Activated naive CD8-positive, alpha-beta T cell treated with anti-CD3 and anti-CD28 coated beads, Interleukin-2, amount 10 ng/mL, durations not matched to agents 7 days and 5 days (primary cell): ENCODE data around the gene CDC42SE2. TPM values are rescaled to one million over a fixed set of nuclear protein-coding genes. Genes with fewer than 3 reads are reported as not detected.
"Not testable (repeated sequence)": the region's sequence is repeated elsewhere in the genome, so short reads cannot be mapped to it uniquely, and the experiment has no call there.

Source experiments
- ATAC-seq: fragments of 150-1000 bp; cut with Tn5 transposase; one replicate; pipeline ENCODE4 v1.10.0; 2021; ENCODE audit warnings: low read depth, moderate library complexity
- POLR2A ChIA-PET: fragments of 350-600 bp; sonication (Branson Sonifier 250); formaldehyde crosslinking; loops from one replicate; lab custom pipeline; 2021; ENCODE audit warnings: antibody characterized with exemption; lab: Charles Lee
- DNase-seq: peaks from one replicate; pipeline ENCODE4 v3.0.0; 2021
- H3K27ac Mint-ChIP-seq: one replicate; pipeline ENCODE4 v1.8.0; 2022; ENCODE audit warnings: mild to moderate bottlenecking, mixed read lengths
- H3K27me3 Mint-ChIP-seq: one replicate; pipeline ENCODE4 v1.8.0; 2022; ENCODE audit warnings: mild to moderate bottlenecking, moderate library complexity, mixed read lengths
- H3K36me3 Mint-ChIP-seq: one replicate; pipeline ENCODE4 v1.8.0; 2021; ENCODE audit warnings: mild to moderate bottlenecking, mixed read lengths
- H3K4me1 Mint-ChIP-seq: one replicate; pipeline ENCODE4 v1.8.0; 2021; ENCODE audit warnings: mixed read lengths
- H3K4me3 Mint-ChIP-seq: one replicate; pipeline ENCODE4 v1.8.0; 2022; ENCODE audit warnings: mild to moderate bottlenecking, moderate library complexity, mixed read lengths
- H3K9me3 Mint-ChIP-seq: one replicate; pipeline ENCODE4 v1.8.0; 2021; ENCODE audit warnings: mixed read lengths
- total RNA-seq, 2 experiments: library from RNA; stranded (reverse); gene quantifications; one replicate each; pipeline ENCODE4 v1.2.3, GENCODE V29; 2021

Gene CDC42SE2
- total RNA-seq, 2 experiments from 2014 or later, result 193 to 199 TPM

- no peaks in the 10 kb centered on the region for H3K36me3 Mint-ChIP-seq
- no peaks in the 10 kb centered on the region for H3K9me3 Mint-ChIP-seq
- H3K4me1 Mint-ChIP-seq, result peaks cover 7% of the 10 kb centered on the region
- no peak overlapping the region for H3K4me3 Mint-ChIP-seq
- POLR2A ChIA-PET, result interaction anchor here (1.0 kb wide), 2 partner anchors 9 to 22 kb away, joined by 3 to 4 read pairs; no protein-coding TSS in a partner anchor
- no peak overlapping the region for H3K27ac Mint-ChIP-seq
- no peaks in the 10 kb centered on the region for H3K27me3 Mint-ChIP-seq
- DNase-seq, result no peak
- no peak for ATAC-seq
Measured at GRCh38 chr5:131226899-131227298, 37.0 kb upstream of the CDC42SE2 start.

- H3K27me3 Mint-ChIP-seq, result no peaks in the 10 kb centered on the region
- H3K4me1 Mint-ChIP-seq, result peaks cover 7% of the 10 kb centered on the region
- H3K9me3 Mint-ChIP-seq, result no peaks in the 10 kb centered on the region
- no peak for DNase-seq
- POLR2A ChIA-PET, result interaction anchor here (2.4 kb wide), 1 partner anchor 22 kb away, joined by 5 read pairs; no protein-coding TSS in a partner anchor
- no peak for ATAC-seq
- H3K4me3 Mint-ChIP-seq, result no peak overlapping the region
- H3K27ac Mint-ChIP-seq, result no peak overlapping the region
- H3K36me3 Mint-ChIP-seq, result no peaks in the 10 kb centered on the region
Measured at GRCh38 chr5:131228646-131229045, 35.2 kb upstream of the CDC42SE2 start.

- peaks cover 7% of the 10 kb centered on the region for H3K4me1 Mint-ChIP-seq
- DNase-seq (no peak), ATAC-seq (no peak)
- no peak overlapping the region for H3K4me3 Mint-ChIP-seq
- H3K27ac Mint-ChIP-seq, result no peak overlapping the region
- no peaks in the 10 kb centered on the region for H3K27me3 Mint-ChIP-seq
- POLR2A ChIA-PET, result interaction anchor here (2.4 kb wide), 1 partner anchor 21 kb away, joined by 5 read pairs; no protein-coding TSS in a partner anchor
- H3K36me3 Mint-ChIP-seq, result no peaks in the 10 kb centered on the region
- H3K9me3 Mint-ChIP-seq, result no peaks in the 10 kb centered on the region
Measured at GRCh38 chr5:131229623-131230022, 34.2 kb upstream of the CDC42SE2 start.

- ATAC-seq (peak; percentile 42), DNase-seq (no peak)
- H3K9me3 Mint-ChIP-seq, result no peaks in the 10 kb centered on the region
- peak overlapping the region; percentile 8 for H3K4me3 Mint-ChIP-seq
- no peaks in the 10 kb centered on the region for H3K27me3 Mint-ChIP-seq
- no peaks in the 10 kb centered on the region for H3K36me3 Mint-ChIP-seq
- no peak overlapping the region for H3K27ac Mint-ChIP-seq
- POLR2A ChIA-PET, result interaction anchor here (2.4 kb wide), 1 partner anchor 20 kb away, joined by 5 read pairs; no protein-coding TSS in a partner anchor
- H3K4me1 Mint-ChIP-seq, result peaks cover 7% of the 10 kb centered on the region
Measured at GRCh38 chr5:131230406-131230805, 33.4 kb upstream of the CDC42SE2 start.

GRCh38 chr5:131239686-131240085 is 24.2 kb upstream of the CDC42SE2 start:
- H3K4me1 Mint-ChIP-seq, result peaks cover 6% of the 10 kb centered on the region
- no peak overlapping the region for H3K27ac Mint-ChIP-seq
- H3K9me3 Mint-ChIP-seq, result no peaks in the 10 kb centered on the region
- no peak overlapping the region for H3K4me3 Mint-ChIP-seq
- peaks cover 3% of the 10 kb centered on the region for H3K36me3 Mint-ChIP-seq
- POLR2A ChIA-PET, result no interaction called here
- DNase-seq (no peak), ATAC-seq (no peak)
- H3K27me3 Mint-ChIP-seq, result peaks cover 2% of the 10 kb centered on the region

- POLR2A ChIA-PET, result no interaction called here
- Mint-ChIP-seq H3K4me3 (no peak overlapping the region), H3K9me3 (peaks cover 1% of the 10 kb centered on the region), H3K36me3 (peaks cover 11% of the 10 kb centered on the region), H3K27ac (no peak overlapping the region), H3K4me1 (peaks cover 6% of the 10 kb centered on the region), H3K27me3 (peaks cover 2% of the 10 kb centered on the region)
- ATAC-seq, result no peak
- DNase-seq, result no peak
Measured at GRCh38 chr5:131242728-131243255, 21.1 kb upstream of the CDC42SE2 start.

GRCh38 chr5:131245312-131245711 is 18.5 kb upstream of the CDC42SE2 start:
- POLR2A ChIA-PET, result interaction anchor here (0.7 kb wide), 1 partner anchor 40 kb away, joined by 3 read pairs; no protein-coding TSS in a partner anchor
- Mint-ChIP-seq H3K36me3 (peaks cover 11% of the 10 kb centered on the region), H3K4me1 (peaks cover 18% of the 10 kb centered on the region), H3K27ac (no peak overlapping the region), H3K4me3 (no peak overlapping the region), H3K9me3 (peaks cover 1% of the 10 kb centered on the region), H3K27me3 (peaks cover 2% of the 10 kb centered on the region)
- no peak for DNase-seq
- no peak for ATAC-seq

GRCh38 chr5:131245948-131246347 is 17.9 kb upstream of the CDC42SE2 start:
- DNase-seq (no peak), ATAC-seq (no peak)
- peaks cover 23% of the 10 kb centered on the region for H3K4me1 Mint-ChIP-seq
- POLR2A ChIA-PET, result no interaction called here
- H3K27ac Mint-ChIP-seq, result no peak overlapping the region
- peaks cover 1% of the 10 kb centered on the region for H3K9me3 Mint-ChIP-seq
- H3K4me3 Mint-ChIP-seq, result no peak overlapping the region
- peaks cover 2% of the 10 kb centered on the region for H3K27me3 Mint-ChIP-seq
- peaks cover 11% of the 10 kb centered on the region for H3K36me3 Mint-ChIP-seq

GRCh38 chr5:131246504-131246903 is 17.3 kb upstream of the CDC42SE2 start:
- H3K27ac Mint-ChIP-seq, result no peak overlapping the region
- no peak overlapping the region for H3K4me3 Mint-ChIP-seq

GRCh38 chr5:131250751-131251475 is 12.9 kb upstream of the CDC42SE2 start:
- Mint-ChIP-seq H3K9me3 (peaks cover 1% of the 10 kb centered on the region), H3K27ac (peak overlapping the region; percentile 98), H3K4me1 (peaks cover 45% of the 10 kb centered on the region), H3K27me3 (no peaks in the 10 kb centered on the region), H3K36me3 (peaks cover 3% of the 10 kb centered on the region), H3K4me3 (peak overlapping the region; percentile 85)
- POLR2A ChIA-PET, result interaction anchor here (0.6 to 3.5 kb wide), 8 partner anchors 13 to 86 kb away, joined by 3 to 17 read pairs (median 5); partner anchors contain the start of genes CDC42SE2 and HINT1
- ATAC-seq (no peak), DNase-seq (no peak)

More at GRCh38 chr5:131246504-131246903, 17.3 kb upstream of the CDC42SE2 start:
- H3K36me3 Mint-ChIP-seq, result peaks cover 10% of the 10 kb centered on the region
- H3K27me3 Mint-ChIP-seq, result peaks cover 1% of the 10 kb centered on the region
- ATAC-seq, result no peak
- DNase-seq, result no peak
- peaks cover 1% of the 10 kb centered on the region for H3K9me3 Mint-ChIP-seq
- peaks cover 26% of the 10 kb centered on the region for H3K4me1 Mint-ChIP-seq
- POLR2A ChIA-PET, result no interaction called here

- DNase-seq, result peak; percentile 70
- peaks cover 5% of the 10 kb centered on the region for H3K36me3 Mint-ChIP-seq
- H3K27ac Mint-ChIP-seq, result peak overlapping the region; percentile 98
- ATAC-seq, result peak; percentile 80
- peaks cover 61% of the 10 kb centered on the region for H3K4me1 Mint-ChIP-seq
- no peaks in the 10 kb centered on the region for H3K9me3 Mint-ChIP-seq
- H3K27me3 Mint-ChIP-seq, result no peaks in the 10 kb centered on the region
- H3K4me3 Mint-ChIP-seq, result peak overlapping the region; percentile 98
- POLR2A ChIA-PET, result interaction anchor here (0.6 to 5.2 kb wide), 15 partner anchors 9 to 161 kb away, joined by 3 to 113 read pairs (median 7); partner anchors contain the start of genes CDC42SE2 and HINT1
Measured at GRCh38 chr5:131252824-131253171, 11.1 kb upstream of the CDC42SE2 start.

GRCh38 chr5:131254025-131254424 is 9.8 kb upstream of the CDC42SE2 start:
- POLR2A ChIA-PET, result interaction anchor here (0.8 to 5.2 kb wide), 9 partner anchors 11 to 126 kb away, joined by 3 to 113 read pairs (median 4); partner anchors contain the start of genes CDC42SE2 and HINT1
- Mint-ChIP-seq H3K27ac (peak overlapping the region; percentile 89), H3K4me1 (peaks cover 71% of the 10 kb centered on the region), H3K4me3 (peak overlapping the region; percentile 98), H3K36me3 (peaks cover 14% of the 10 kb centered on the region)
- H3K27me3 Mint-ChIP-seq, ATAC-seq, DNase-seq, H3K9me3 Mint-ChIP-seq: not testable (repeated sequence)

- peak overlapping the region; percentile 89 for H3K27ac Mint-ChIP-seq
- H3K4me3 Mint-ChIP-seq, result peak overlapping the region; percentile 98
- ATAC-seq (no peak), DNase-seq (no peak)
- no peaks in the 10 kb centered on the region for H3K9me3 Mint-ChIP-seq
- H3K36me3 Mint-ChIP-seq, result peaks cover 17% of the 10 kb centered on the region
- peaks cover 70% of the 10 kb centered on the region for H3K4me1 Mint-ChIP-seq
- POLR2A ChIA-PET, result interaction anchor here (0.7 to 5.2 kb wide), 9 partner anchors 10 to 127 kb away, joined by 3 to 113 read pairs (median 3); partner anchors contain the start of genes CDC42SE2 and HINT1
- H3K27me3 Mint-ChIP-seq, result no peaks in the 10 kb centered on the region
Measured at GRCh38 chr5:131254741-131255140, 9.1 kb upstream of the CDC42SE2 start.
